Testis (tissue), 2 donors: ENCODE measurements around the gene NDUFA8.

Experiments used
- POLR2A ChIP-seq: fragments of 450-650 bp; IDR thresholded peaks from one replicate; pipeline ENCODE4 v1.6.1; 2017; ENCODE audit warnings: antibody characterized with exemption, mild to moderate bottlenecking, moderate library complexity
- TF ChIP-seq, protein P1 (sequence below), 3 experiments: fragments of 450-650 bp in 2 of 3; fragments of 200-600 bp in 1 of 3; sonication (generic) in 1 of 3; IDR thresholded peaks; one replicate each; pipeline ENCODE4 v1.5.1; 2016 to 2019; ENCODE audit warnings: antibody characterized with exemption in 3 of 3, mild to moderate bottlenecking in 2 of 3, moderate library complexity in 1 of 3

DNA sequence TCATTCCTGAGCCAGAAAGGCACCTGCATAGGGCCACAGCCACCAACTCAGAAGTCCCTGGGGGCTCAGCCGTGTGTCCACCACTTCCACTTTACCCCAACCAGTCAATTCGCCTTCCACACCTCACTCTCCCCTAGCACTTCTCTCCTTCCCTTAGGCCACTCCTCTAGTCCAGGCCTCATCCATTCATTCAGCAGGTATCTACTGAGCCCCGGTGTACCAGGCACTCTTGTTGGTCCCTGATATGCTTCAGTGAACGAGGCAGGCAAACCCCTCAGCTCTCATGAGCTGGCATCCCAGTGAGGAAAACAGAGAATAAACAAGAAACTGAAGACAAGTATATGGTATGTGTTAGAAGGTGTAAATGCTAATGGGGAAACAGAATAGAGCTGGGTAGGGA lies 28.7 kb downstream of the NDUFA8 start:
- TF ChIP-seq, protein P1, sequence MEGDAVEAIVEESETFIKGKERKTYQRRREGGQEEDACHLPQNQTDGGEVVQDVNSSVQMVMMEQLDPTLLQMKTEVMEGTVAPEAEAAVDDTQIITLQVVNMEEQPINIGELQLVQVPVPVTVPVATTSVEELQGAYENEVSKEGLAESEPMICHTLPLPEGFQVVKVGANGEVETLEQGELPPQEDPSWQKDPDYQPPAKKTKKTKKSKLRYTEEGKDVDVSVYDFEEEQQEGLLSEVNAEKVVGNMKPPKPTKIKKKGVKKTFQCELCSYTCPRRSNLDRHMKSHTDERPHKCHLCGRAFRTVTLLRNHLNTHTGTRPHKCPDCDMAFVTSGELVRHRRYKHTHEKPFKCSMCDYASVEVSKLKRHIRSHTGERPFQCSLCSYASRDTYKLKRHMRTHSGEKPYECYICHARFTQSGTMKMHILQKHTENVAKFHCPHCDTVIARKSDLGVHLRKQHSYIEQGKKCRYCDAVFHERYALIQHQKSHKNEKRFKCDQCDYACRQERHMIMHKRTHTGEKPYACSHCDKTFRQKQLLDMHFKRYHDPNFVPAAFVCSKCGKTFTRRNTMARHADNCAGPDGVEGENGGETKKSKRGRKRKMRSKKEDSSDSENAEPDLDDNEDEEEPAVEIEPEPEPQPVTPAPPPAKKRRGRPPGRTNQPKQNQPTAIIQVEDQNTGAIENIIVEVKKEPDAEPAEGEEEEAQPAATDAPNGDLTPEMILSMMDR (IDR thresholded peaks at IDR 0.05) = no peak
- TF ChIP-seq POLR2A = no peak
